HL-60 (cell line): ENCODE data around the gene HERC2.

Experiments
- GABPA ChIP-seq: IDR thresholded peaks from 2 replicates; pipeline ENCODE4 v1.6.1; 2012; ENCODE audit warnings: low read depth
- POLR2AphosphoS5 ChIP-seq: IDR thresholded peaks from 2 replicates; pipeline ENCODE4 v1.6.1; 2012; ENCODE audit warnings: low read depth
- SPI1 ChIP-seq: IDR thresholded peaks from 2 replicates; pipeline ENCODE4 v1.6.1; 2012; ENCODE audit warnings: low read depth, mild to moderate bottlenecking, borderline replicate concordance
- TF ChIP-seq, protein P1 (sequence below): IDR thresholded peaks from one replicate; pipeline ENCODE4 v1.5.1; 2011; ENCODE audit warnings: low read length, control low read depth, inconsistent platforms; ENCODE audit not compliant: insufficient read depth
- TF ChIP-seq, protein P2 (sequence below): IDR thresholded peaks from 2 replicates; pipeline ENCODE4 v1.6.1; 2012; ENCODE audit warnings: low read depth; ENCODE audit not compliant: insufficient replicate concordance

DNA sequence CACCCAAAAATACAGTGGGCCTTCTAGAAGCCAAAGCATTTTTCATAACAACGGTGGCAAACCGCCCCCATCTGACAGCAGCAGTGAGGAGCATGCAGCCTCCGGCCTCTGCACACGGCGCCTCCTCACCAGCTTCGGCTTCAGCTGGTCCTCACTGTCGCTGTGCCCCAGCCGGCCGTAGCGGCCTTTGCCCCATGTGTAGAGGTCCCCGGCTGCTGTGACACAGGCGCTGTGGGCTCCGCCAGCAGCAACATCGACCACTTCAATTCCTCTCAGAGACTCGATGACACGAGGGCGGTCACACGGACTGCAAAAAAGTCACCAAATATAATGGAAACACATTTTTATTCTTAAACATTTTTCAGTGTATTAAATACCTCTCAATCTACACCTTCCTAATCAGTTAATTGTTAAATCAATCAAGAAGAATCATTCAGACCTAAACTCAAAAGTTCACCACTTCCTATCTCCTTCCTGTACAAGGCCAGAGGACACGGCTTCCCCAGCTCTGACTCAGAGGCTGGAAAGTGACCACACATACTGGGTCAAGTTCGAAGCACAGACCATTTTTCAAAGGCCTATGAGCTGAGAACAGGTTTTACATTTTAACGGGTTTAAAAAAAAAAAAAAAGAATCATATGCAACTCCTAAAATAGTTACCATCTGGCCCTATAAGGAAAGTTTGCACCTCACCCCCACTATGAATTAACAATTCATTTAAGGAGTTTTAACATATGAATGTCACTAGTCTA, 189.3 kb downstream of the HERC2 start:
- TF ChIP-seq, protein P1, sequence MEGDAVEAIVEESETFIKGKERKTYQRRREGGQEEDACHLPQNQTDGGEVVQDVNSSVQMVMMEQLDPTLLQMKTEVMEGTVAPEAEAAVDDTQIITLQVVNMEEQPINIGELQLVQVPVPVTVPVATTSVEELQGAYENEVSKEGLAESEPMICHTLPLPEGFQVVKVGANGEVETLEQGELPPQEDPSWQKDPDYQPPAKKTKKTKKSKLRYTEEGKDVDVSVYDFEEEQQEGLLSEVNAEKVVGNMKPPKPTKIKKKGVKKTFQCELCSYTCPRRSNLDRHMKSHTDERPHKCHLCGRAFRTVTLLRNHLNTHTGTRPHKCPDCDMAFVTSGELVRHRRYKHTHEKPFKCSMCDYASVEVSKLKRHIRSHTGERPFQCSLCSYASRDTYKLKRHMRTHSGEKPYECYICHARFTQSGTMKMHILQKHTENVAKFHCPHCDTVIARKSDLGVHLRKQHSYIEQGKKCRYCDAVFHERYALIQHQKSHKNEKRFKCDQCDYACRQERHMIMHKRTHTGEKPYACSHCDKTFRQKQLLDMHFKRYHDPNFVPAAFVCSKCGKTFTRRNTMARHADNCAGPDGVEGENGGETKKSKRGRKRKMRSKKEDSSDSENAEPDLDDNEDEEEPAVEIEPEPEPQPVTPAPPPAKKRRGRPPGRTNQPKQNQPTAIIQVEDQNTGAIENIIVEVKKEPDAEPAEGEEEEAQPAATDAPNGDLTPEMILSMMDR = no peak
- TF ChIP-seq, protein P2, sequence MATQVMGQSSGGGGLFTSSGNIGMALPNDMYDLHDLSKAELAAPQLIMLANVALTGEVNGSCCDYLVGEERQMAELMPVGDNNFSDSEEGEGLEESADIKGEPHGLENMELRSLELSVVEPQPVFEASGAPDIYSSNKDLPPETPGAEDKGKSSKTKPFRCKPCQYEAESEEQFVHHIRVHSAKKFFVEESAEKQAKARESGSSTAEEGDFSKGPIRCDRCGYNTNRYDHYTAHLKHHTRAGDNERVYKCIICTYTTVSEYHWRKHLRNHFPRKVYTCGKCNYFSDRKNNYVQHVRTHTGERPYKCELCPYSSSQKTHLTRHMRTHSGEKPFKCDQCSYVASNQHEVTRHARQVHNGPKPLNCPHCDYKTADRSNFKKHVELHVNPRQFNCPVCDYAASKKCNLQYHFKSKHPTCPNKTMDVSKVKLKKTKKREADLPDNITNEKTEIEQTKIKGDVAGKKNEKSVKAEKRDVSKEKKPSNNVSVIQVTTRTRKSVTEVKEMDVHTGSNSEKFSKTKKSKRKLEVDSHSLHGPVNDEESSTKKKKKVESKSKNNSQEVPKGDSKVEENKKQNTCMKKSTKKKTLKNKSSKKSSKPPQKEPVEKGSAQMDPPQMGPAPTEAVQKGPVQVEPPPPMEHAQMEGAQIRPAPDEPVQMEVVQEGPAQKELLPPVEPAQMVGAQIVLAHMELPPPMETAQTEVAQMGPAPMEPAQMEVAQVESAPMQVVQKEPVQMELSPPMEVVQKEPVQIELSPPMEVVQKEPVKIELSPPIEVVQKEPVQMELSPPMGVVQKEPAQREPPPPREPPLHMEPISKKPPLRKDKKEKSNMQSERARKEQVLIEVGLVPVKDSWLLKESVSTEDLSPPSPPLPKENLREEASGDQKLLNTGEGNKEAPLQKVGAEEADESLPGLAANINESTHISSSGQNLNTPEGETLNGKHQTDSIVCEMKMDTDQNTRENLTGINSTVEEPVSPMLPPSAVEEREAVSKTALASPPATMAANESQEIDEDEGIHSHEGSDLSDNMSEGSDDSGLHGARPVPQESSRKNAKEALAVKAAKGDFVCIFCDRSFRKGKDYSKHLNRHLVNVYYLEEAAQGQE = no peak
- TF ChIP-seq POLR2AphosphoS5 (no peak), GABPA (no peak), SPI1 (no peak)
